Ishikawa (cell line): ENCODE measurements around the gene KLHDC7B.

Experiments used
- CEBPB ChIP-seq: IDR thresholded peaks from 2 replicates; pipeline ENCODE4 v1.6.1; 2012
- CREB1 ChIP-seq: IDR thresholded peaks from 2 replicates; pipeline ENCODE4 v1.6.1; 2012; ENCODE audit warnings: low read depth
- EGR1 ChIP-seq: IDR thresholded peaks from 2 replicates; pipeline ENCODE4 v1.6.1; 2012
- EP300 ChIP-seq: IDR thresholded peaks from 2 replicates; pipeline ENCODE4 v1.6.1; 2012; ENCODE audit warnings: borderline replicate concordance
- RAD21 ChIP-seq: IDR thresholded peaks from 2 replicates; pipeline ENCODE4 v1.6.1; 2012; ENCODE audit warnings: low read depth
- TAF1 ChIP-seq: IDR thresholded peaks from 2 replicates; pipeline ENCODE4 v1.6.1; 2012; ENCODE audit warnings: low read depth, mild to moderate bottlenecking
- TCF12 ChIP-seq: IDR thresholded peaks from 2 replicates; pipeline ENCODE4 v1.6.1; 2012; ENCODE audit warnings: low read depth
- TEAD4 ChIP-seq: IDR thresholded peaks from 2 replicates; pipeline ENCODE4 v1.6.1; 2012
- YY1 ChIP-seq: IDR thresholded peaks from 2 replicates; pipeline ENCODE4 v1.6.1; 2012; ENCODE audit warnings: low read depth
- TF ChIP-seq, protein P1 (sequence below): IDR thresholded peaks from 2 replicates; pipeline ENCODE4 v1.6.1; 2012; ENCODE audit warnings: low read depth, mild to moderate bottlenecking
- TF ChIP-seq, protein P2 (sequence below): IDR thresholded peaks from 2 replicates; pipeline ENCODE4 v1.6.1; 2012
- TF ChIP-seq, protein P3 (sequence below): IDR thresholded peaks from 2 replicates; pipeline ENCODE4 v1.6.1; 2012

DNA sequence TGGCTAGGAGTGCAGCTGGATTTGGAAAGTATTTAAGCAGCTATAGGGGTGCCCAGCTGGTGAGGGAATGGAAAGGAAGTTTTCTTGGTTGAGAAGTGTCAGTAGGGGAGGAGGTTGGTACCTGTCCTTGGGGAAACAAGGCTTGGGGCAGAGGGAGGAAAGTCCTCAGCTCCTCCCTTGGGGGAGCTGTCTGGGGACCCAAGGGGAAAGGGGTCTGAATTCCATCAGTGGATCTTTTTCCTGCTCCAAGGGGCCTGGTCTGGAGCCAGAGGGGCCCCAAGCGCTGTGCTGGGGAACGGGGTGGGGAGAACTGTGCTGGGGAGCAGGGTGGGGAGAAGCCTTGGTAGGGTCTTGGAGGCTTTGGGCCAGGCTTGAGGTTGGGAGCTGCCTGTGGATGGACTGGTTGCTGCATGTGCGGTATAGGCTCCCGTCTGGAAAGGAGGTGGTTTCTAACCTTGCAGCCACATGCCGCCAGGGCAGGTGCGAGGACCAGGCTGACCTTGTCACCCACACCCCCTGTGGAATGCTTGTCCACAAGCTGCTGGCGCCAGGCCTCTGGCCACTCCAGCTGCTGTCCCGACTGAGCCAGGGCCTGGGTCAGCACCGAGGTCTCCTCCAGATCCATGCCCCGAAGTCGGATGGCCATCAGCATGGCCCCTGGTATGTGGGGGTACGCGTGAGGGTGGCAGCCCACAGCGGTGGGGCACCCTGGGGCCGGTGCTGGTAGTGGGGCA lies 16.9 kb upstream of the KLHDC7B start:
- TF ChIP-seq TEAD4 (no peak; the same call in 1 of the 2 replicates), YY1 (no peak), CREB1 (no peak), EP300 (no peak), RAD21 (no peak), TAF1 (no peak), EGR1 (no peak), TCF12 (no peak), CEBPB (no peak)
- TF ChIP-seq, protein P1, sequence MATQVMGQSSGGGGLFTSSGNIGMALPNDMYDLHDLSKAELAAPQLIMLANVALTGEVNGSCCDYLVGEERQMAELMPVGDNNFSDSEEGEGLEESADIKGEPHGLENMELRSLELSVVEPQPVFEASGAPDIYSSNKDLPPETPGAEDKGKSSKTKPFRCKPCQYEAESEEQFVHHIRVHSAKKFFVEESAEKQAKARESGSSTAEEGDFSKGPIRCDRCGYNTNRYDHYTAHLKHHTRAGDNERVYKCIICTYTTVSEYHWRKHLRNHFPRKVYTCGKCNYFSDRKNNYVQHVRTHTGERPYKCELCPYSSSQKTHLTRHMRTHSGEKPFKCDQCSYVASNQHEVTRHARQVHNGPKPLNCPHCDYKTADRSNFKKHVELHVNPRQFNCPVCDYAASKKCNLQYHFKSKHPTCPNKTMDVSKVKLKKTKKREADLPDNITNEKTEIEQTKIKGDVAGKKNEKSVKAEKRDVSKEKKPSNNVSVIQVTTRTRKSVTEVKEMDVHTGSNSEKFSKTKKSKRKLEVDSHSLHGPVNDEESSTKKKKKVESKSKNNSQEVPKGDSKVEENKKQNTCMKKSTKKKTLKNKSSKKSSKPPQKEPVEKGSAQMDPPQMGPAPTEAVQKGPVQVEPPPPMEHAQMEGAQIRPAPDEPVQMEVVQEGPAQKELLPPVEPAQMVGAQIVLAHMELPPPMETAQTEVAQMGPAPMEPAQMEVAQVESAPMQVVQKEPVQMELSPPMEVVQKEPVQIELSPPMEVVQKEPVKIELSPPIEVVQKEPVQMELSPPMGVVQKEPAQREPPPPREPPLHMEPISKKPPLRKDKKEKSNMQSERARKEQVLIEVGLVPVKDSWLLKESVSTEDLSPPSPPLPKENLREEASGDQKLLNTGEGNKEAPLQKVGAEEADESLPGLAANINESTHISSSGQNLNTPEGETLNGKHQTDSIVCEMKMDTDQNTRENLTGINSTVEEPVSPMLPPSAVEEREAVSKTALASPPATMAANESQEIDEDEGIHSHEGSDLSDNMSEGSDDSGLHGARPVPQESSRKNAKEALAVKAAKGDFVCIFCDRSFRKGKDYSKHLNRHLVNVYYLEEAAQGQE: no peak
- TF ChIP-seq, protein P2, sequence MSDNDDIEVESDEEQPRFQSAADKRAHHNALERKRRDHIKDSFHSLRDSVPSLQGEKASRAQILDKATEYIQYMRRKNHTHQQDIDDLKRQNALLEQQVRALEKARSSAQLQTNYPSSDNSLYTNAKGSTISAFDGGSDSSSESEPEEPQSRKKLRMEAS: peak; percentile 93
- TF ChIP-seq, protein P3, sequence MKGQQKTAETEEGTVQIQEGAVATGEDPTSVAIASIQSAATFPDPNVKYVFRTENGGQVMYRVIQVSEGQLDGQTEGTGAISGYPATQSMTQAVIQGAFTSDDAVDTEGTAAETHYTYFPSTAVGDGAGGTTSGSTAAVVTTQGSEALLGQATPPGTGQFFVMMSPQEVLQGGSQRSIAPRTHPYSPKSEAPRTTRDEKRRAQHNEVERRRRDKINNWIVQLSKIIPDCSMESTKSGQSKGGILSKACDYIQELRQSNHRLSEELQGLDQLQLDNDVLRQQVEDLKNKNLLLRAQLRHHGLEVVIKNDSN: no peak
